HPDE6-E6E7 (cell line): ENCODE data around the gene RNF5.

Experiments used
- DNase-seq: peaks from one replicate; pipeline ENCODE4 v3.0.0; 2011; ENCODE audit warnings: missing footprints; ENCODE audit errors: extremely low spot score

Gene RNF5

DNA sequence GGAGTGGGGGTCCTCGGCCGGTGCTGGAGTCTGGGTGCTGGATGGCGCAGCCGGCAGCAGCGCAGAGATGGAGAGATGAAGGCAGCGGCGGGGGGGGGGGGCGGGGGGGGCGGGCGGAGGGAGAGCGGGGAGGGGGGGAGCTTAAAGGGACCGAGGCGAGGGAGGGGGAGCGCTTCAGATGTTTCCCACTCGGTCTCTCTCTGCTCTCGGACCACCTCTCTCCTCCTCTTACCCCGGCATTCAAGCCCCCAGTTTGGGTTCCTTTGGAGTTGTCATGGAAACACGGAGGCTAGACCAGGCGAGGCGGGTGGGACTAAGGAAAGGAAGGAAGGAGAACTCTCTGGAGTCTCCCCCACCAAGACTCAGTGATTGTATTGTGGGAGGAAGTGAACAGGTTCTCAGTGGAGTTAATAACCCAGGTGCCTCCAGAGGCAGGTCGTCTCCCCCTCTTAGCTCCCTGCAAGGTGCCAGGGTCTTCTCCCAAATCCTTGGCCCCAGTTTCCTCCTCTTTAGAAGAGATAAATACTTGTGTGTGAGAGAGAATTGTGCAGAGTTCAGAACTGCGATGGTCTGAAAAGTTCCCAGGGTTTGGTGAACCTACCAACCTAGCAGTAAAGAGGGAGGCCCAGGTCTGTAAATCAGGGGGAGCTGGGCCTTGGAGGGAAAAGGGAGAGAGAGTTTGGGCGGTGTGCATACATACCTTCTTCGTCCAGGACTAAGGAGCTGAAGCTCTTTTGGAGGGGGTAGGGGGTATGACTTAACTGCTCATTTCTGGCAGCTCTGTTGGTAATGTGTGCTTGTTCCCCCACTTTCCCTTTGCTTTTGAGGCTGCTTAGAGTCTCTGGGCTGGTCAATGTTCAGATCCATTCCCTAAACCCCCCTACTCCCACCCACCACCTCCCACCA is 26.1 kb upstream of the RNF5 start, which contains the start of gene PRRT1:
TSS of gene PRRT1 (minus strand) at position 77 of the 906 bp plus-strand sequence. CDS start 112 bp downstream, outside the sequence.
- DNase-seq, result no peak

DNA sequence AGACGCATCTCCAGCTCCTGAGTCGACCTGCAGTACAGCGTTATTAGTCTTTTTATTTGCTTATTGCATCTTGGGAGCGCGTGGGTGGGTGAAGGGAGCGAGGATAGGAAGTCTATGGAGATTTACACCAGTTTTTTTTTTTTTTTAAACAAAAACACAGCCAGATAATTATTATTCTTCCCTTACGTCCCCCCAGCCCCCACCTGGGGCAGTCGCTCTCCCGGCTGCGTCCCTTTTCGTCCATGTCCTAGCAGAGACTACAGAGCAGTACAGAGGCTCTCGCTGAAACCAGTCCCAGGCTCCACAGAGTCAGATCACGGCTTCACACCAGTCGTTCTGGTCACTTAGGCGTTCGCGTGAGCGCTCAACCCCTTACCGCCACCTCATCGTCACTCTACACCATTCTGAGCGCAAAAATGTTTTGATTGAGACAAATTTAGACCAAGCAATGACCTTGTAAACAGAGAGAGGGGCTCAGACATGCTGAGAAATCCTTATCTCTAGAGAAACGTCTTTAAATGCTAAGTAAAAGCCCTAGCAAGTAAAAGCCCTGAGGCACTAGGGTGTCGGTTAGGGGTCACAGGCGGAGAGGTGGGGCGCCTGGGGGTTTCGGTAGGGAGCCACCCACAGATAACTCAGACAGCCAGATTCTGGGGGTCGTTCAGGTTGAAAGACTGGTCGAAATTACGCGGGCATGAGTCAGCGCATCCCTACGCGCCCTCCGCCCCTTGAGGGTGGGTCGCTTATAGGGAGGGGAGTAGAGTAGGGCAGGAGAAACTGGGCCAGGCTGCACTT is 25.2 kb upstream of the RNF5 start:
- DNase-seq, result peak; percentile 40

DNA sequence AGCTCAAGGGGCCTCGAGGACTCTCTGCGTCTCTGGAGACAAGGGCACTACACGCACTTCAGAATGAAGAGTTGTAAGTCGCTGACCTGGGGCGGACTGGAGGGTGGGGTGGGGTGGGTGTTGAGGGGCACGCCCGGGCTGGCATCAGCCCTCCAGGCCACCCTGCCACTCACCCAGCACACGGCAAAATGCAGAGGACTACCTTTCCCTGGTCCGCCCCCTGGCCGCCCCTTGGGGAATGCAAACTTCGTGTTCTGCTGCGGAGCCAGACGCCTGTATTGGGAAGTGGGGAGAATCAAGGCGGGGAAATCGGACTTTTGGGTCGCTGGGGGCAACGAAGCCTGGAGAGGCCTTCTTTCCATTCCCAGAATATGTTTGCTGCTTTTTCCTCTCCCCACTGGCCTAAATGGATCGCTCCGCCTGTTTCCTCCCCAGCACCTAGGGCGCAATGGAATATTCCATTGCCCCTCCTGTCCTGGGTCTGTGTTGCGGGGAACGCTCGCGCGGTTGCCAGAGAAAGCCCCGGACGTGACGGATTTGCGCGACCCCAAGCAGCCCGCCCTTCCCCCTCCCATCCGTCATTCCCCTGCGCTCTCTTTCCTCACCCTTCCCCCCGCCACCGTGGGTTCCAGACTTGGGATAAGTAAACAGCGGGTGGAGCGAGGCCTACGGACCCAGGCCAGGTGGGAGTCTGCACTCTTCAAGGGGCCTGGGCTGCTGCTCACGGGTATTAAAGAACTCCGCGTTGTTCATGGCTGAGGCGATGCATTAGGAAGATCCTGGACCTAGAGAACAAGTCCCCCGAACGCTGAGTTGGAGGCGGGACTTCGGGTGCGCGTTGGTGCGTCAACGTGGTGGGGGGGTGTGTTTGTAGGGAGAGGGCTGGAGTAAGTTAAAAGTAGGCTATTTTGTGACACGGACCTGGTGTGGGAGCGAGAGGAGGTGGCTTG is 24.4 kb upstream of the RNF5 start, which contains the start of gene PPT2:
TSS of gene PPT2 (plus strand) at position 578 of the 950 bp plus-strand sequence. CDS start 454 bp downstream, outside the sequence.
- peak; percentile 67 for DNase-seq

DNA sequence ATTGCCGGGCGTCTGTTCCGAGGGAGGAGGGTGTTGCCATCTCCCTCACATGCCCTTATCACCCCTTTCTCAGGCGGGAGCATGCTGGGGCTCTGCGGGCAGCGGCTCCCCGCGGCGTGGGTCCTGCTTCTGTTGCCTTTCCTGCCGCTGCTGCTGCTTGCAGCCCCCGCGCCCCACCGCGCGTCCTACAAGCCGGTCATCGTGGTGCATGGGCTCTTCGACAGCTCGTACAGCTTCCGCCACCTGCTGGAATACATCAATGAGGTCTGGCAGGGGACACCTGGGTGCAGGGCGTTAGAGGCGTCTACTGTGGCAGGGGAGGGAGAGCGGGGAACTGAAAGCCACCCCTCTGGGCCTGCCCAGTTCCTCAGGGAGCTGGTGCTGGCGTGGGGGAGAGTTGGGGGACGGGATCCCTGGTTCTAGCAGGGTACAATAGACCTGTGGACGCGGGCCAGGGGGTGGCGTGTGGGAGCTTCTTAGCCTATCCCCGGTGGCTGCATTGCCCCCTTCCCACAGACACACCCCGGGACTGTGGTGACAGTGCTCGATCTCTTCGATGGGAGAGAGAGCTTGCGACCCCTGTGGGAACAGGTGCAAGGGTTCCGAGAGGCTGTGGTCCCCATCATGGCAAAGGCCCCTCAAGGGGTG is 23.6 kb upstream of the RNF5 start:
- peak; percentile 82 for DNase-seq

DNA sequence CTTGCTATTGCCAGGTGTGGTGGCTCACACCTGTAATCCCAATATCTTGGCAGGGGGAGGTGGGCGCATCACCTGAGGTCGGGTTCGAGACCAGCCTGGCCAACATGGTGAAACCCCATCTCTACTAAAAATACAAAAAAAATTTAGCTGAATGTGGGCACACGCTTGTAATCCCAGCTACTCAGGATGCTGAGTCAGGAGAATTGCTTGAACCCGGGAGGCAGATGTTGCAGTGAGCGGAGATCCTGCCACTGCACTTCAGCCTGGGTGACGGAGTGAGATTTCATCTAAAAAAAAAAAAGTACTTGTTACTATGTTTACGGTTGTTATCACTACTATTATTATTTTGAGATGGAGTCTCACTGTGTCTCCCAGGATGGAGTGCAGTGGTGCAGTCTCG is 21.3 kb upstream of the RNF5 start:
- DNase-seq, result no peak

DNA sequence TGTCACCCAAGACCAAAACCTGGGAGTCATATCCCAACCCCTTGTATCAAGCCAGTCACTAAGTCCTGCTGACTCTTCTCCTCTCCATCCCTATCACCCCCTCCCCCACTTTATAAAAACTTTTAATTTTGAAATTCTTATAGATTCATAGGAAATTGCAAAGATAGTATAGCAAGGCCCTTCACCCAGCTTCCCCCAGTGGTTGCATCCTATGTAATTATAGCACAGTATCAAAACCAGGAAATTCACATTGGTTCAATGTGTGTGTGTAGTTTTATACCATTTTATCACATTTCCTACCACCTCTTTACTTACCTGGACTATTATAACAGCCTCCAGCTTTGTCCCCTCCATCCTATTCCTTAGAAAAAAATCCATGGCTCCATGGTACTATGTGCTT is 20.2 kb upstream of the RNF5 start:
- no peak for DNase-seq

DNA sequence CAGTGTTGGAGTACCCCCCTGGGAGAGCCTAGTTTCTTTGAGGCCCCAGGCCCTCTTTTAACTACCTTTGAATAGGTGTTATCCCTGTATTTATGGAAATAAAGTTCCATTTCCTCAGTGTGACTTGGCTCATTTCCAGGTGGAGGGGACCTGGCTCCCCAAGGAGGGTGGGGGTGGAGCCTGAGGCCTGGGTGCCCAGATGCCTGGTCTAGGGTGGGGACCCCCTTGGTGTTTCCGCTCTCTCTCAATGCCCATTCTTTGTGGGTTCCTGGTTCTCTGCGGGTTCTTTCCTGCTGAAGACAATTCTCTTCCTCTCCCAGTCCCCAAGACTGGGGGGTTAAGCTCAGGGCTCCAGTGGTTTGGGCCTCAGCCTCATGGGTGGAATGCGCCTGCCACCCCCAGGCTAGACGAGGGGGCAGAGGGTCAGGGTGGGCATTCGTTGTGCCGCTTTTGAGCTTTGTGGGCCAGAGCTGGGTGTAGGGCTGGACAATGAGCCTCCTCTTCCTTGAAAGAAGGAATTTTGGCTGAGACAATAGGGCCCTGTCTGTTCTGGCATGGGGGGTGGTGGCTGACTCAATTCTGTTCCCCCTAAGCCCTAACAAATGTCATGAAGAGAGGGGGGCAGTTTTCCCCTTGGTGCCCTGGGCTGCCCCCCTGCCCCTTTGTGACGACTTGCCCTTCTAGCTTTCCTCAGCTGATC is 14.5 kb upstream of the RNF5 start:
- DNase-seq, result no peak

DNA sequence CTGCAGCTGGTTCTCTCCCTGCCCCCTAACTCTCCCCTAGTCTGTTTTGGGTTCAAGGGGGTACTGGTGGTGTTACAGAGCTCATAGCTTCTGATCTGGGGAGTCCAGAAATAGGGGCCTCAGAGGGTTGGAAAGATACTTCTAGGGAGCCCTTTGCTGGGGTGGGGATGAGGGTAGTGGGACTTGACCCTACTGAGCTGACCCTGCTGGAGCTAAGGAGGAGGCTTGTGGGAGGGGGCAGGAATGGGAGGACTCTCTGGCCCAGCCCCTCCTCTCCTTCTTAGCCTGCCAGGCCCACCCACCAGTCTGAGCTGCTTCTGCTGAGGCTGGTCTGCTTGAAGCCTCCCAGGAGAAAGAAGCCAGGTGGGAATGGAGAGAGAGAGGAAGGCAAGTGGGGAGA is 13.9 kb upstream of the RNF5 start, which contains the start of gene EGFL8:
TSS of gene EGFL8 (plus strand) at position 301 of the 400 bp plus-strand sequence. CDS start 1,571 bp downstream, outside the sequence.
- no peak for DNase-seq

DNA sequence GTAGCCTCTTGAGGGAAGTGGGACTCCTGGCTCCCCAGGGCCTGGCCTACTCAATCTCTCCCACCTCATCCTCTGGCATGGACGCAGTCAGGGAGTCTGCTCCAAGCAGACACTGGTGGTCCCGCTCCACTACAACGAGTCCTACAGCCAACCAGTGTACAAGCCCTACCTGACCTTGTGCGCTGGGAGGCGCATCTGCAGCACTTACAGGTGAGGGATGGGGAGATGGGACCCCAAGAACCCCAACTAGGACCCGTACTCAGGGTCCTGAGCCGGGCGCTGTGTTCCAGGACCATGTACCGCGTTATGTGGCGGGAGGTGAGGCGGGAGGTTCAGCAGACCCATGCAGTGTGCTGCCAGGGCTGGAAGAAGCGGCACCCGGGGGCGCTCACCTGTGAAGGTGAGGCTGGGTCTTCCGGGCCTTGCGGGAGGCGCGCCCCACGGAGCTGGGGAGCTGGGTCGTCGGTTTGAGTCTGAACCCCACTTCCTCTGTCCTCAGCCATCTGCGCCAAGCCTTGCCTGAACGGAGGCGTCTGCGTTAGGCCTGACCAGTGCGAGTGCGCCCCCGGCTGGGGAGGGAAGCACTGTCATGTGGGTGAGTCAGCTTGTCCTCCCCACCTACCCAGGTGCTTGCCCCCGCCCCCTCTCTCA is 11.7 kb upstream of the RNF5 start:
- no peak for DNase-seq

DNA sequence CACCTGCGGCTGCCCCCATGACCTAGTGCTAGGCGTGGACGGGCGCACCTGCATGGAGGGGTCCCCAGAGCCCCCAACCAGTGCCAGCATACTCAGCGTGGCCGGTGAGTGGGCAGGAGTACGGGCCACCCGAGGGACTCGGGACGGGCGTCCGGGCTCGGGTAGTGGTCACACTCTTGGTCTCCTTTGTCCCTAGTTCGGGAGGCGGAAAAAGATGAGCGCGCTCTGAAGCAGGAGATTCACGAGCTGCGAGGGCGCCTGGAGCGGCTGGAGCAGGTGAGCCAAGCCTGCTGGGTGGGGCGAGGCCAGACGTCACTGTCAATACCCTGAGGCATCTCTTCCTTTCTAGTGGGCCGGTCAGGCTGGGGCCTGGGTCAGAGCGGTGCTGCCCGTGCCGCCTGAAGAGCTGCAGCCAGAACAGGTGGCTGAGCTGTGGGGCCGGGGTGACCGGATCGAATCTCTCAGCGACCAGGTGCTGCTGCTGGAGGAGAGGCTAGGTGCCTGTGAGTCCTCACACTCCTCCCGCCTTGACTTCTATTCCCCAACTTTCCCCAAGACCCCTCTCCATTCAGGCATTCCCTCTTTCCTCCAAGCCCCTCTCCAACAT is 10.9 kb upstream of the RNF5 start:
- DNase-seq, result no peak

DNA sequence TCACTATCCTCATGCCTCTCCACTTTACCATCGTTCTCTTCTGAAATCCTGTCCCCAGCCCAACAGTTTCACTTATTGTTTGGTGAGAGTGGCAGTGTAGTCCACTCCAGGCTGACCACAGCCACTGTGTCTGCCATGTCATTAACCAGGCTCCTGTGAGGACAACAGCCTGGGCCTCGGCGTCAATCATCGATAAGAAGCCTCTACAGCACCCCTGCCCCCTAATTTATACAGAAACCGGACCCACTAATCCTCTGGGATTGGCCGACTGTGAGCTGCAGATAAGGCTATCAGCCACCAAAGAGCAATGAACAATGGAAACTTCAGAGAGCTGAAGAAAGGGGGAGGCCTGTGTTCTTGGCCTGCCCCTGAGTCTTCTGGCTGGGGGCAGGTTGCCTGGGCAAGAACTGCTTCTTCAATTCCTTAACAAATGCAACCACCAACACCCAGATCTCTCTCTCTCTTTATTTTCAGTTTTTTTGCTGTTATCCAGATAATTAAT is 10.4 kb upstream of the RNF5 start:
- DNase-seq, result no peak

DNA sequence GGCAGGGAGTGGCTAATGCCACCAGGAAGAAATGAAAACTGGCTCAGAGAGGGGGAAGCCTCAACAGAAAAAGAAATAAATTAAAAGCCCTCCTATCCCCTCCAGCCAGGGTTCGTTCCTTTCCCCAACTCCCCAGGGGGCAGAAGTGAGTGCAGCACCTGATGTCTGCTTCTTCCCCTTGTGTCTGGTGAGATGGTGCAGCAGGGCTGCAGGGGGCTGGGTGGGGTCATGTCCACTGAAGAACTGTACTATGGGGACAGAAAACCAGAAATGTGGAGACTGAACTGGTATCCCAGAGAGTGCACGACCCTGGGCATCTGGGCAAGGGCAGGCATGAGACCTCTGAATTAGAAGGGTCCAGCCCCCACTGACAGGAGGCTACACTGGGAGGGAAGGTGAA is 9.9 kb upstream of the RNF5 start:
- no peak for DNase-seq

DNA sequence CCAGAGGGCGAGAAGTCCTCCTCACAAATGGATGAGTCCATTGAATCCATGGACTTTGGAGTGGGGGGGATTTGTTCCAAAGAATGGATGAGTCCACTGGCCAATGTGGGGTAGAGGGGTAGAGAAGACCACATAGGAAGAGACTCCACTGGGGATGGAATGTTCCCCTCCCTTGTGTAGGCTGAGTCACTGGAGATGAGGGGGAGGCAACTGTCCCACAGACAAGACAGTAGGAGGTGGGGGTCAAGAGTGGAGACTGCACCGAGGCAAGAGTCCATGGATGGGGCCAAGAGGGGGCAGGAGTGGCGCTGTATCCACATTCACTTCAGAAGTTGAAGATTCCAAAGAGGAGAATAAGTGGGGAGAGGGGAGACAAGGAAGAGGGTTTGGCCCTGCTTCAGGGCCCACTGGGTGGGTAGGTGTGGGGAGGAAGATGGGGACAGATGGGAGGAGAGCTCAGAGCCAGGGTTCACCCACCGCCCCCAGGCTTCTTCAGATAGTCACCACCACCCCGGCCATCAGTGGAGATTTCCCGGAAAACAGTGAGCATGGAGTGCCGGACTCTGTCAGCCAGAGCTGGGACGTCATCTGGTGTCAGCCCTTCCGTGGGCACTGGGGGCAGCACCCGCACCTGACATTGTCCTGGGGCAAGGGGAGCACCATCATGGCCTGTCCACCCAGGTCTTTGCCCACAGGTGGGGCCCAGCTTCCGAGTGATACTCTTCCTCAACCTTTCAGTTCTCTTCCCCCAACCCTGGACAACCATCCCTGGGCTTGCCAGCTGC is 9.2 kb upstream of the RNF5 start:
- DNase-seq, result no peak

DNA sequence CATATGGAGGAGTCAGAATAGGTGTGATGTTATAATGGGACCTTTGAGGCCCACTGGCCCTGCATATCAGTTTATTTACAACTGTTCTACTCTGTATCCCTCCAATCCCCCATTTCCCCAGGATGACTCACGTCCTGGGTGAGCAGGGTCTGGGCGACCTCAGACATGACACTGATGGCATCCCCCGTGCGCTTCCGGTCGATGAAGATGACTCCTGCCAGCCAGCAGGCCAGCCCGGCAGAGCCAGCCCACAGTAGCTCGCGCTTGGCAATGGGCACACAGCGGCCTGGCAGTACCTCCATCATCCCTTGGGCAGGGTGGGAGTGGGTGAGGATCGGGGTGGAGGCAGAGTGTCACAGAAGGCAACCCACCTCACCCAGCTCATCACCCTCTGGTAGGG is 7.9 kb upstream of the RNF5 start:
- DNase-seq, result no peak

DNA sequence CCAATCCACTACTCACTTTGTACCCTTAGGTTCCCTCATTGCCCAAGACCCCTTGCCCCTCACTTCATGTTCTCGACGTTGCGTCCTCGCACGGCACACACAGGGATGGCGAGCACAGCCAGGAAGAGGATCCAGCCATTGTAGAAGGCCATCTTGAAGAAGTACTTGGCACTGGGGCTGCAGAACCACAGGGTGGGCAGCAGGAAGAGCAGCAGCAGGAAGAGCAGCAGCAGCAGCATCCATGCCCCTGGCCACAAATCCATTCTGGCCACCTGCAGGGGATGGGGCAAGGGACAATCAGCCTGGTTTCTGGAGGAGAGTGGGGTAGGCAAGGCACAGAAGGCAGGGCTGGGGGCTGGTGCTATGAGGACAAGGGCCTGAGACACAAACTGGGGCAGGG is 7.0 kb upstream of the RNF5 start:
- DNase-seq, result no peak

DNA sequence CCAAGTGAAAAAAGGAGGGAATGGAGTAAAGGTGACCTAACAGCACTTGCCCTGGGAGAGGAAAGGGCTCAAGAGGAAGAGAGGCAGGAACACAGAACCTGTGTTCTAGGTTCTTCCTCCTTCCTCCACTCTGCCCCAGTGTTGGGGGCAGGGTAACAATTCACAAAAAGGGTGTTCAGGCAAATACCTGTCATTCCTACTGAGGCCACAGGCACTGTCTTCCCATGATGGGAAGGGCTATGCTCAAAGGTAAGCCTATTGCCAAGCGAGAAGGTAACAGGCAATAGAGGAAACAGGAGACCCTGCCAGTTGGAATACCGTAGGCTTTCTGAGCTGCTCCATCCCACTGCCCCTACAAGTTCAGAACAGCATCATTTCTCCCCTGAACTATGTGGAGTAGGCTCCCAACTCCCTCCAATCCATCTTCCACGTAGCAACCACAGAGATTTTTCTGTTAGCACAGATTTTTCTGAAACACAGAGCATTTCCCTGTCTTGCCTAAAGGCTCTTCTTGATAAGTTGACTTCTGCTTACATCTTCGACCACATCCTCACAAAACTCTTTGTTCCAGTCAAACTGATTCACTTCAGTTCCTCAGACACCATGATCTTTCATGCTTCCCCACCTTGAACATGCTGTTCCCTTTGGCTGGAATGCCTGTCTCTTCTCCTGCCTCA is 5.0 kb upstream of the RNF5 start:
- DNase-seq, result no peak

DNA sequence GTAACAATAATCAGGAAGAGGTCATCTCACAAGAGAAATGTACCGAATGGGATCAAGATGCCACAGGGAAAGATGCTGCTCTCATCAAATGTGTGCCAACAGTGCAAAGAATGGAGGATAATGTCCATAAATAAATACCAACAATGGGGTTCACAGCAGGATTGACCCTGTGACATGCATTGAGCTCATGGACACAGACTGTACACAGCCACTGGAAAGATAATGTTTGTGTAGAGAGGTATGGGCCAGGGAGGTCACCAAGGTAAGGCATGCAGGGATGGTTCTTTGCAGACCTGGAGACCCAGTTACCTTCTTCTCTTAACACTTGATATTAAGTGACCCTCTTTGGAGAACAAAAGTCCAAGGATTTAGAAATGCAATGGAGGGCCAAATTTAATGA is 3.8 kb upstream of the RNF5 start:
- no peak for DNase-seq

DNA sequence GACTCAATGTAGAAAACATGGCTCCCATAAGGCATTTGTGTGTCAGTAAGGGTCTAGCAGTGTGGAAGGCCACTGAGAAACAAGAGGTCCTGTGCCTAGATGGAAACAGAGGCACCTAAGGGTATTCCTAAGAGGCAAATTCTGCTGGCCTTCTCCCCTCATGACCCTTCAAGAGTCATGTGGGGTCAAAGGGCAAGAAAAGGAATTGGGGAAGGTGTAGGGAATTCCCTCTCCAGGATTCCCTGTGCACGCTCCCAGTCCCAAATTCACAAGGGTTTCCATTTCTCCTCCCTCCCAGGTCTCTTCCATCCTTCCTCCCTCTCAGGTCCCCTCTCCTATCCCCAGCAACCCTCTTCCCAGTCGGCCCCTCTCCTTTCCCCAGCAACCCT is 2.9 kb upstream of the RNF5 start:
- no peak for DNase-seq
